ENCODE measurements around the gene ERFL. TPM values are rescaled to one million over a fixed set of nuclear protein-coding genes. Genes with fewer than 3 reads are reported as not detected.

ERFL gene
- total RNA-seq, 1 donor from 2014 or later, result not detected

GRCh38 chr19:41936416-41936850 is 8.2 kb upstream of the ERFL start:
- no peak for TF ChIP-seq CTCF (IDR thresholded peaks at IDR 0.05; ENCODE audit: insufficient read depth, low read length, poor library complexity, severe bottlenecking)
- Histone ChIP-seq H3K4me3 (ENCODE audit: low read depth, low read length) (no peak overlapping the region), H3K36me3 (ENCODE audit: control insufficient read depth, insufficient read depth, low read length) (no peaks in the 10 kb centered on the region), H3K27me3 (ENCODE audit: control insufficient read depth, insufficient read depth, low read length) (peaks cover 58% of the 10 kb centered on the region)
- no peak for DNase-seq (ENCODE audit: low read depth)

- no peak overlapping the region for H3K4me3 ChIP-seq (ENCODE audit: low read depth, low read length)
- no peak for TF ChIP-seq CTCF (IDR thresholded peaks at IDR 0.05; ENCODE audit: insufficient read depth, low read length, poor library complexity, severe bottlenecking)
- H3K27me3 ChIP-seq (ENCODE audit: control insufficient read depth, insufficient read depth, low read length), result peaks cover 62% of the 10 kb centered on the region
- H3K36me3 ChIP-seq (ENCODE audit: control insufficient read depth, insufficient read depth, low read length), result no peaks in the 10 kb centered on the region
- no peak for DNase-seq (ENCODE audit: low read depth)
These were observed 7.6 kb upstream of the ERFL start for GRCh38 chr19:41935760-41936415.

- H3K36me3 ChIP-seq (ENCODE audit: control insufficient read depth, insufficient read depth, low read length), result no peaks in the 10 kb centered on the region
- H3K27me3 ChIP-seq (ENCODE audit: control insufficient read depth, insufficient read depth, low read length), result peaks cover 71% of the 10 kb centered on the region
- TF ChIP-seq CTCF (IDR thresholded peaks at IDR 0.05; ENCODE audit: insufficient read depth, low read length, poor library complexity, severe bottlenecking), result peak; percentile 90
- H3K4me3 ChIP-seq (ENCODE audit: low read depth, low read length), result no peak overlapping the region
- no peak for DNase-seq (ENCODE audit: low read depth)
These were observed 6.7 kb upstream of the ERFL start for GRCh38 chr19:41934849-41935374.

- TF ChIP-seq CTCF (IDR thresholded peaks at IDR 0.05; ENCODE audit: insufficient read depth, low read length, poor library complexity, severe bottlenecking), result no peak
- H3K36me3 ChIP-seq (ENCODE audit: control insufficient read depth, insufficient read depth, low read length), result no peaks in the 10 kb centered on the region
- no peak overlapping the region for H3K4me3 ChIP-seq (ENCODE audit: low read depth, low read length)
- DNase-seq (ENCODE audit: low read depth), result no peak
- H3K27me3 ChIP-seq (ENCODE audit: control insufficient read depth, insufficient read depth, low read length), result peaks cover 78% of the 10 kb centered on the region
These were observed 5.6 kb upstream of the ERFL start for GRCh38 chr19:41933693-41934426.

- DNase-seq (ENCODE audit: low read depth), result no peak
- Histone ChIP-seq H3K4me3 (ENCODE audit: low read depth, low read length) (no peak overlapping the region), H3K27me3 (ENCODE audit: control insufficient read depth, insufficient read depth, low read length) (peaks cover 85% of the 10 kb centered on the region), H3K36me3 (ENCODE audit: control insufficient read depth, insufficient read depth, low read length) (no peaks in the 10 kb centered on the region)
- no peak for TF ChIP-seq CTCF (IDR thresholded peaks at IDR 0.05; ENCODE audit: insufficient read depth, low read length, poor library complexity, severe bottlenecking)
These were observed 4.6 kb upstream of the ERFL start for GRCh38 chr19:41932720-41933332.
